ENCODE data around the gene GFPT1. TPM values are rescaled to one million over a fixed set of nuclear protein-coding genes. Genes with fewer than 3 reads are reported as not detected.

Gene GFPT1
- total and polyA plus RNA-seq, 12 donors, result 5.5 to 96.5 (median 29.0) TPM

DNA sequence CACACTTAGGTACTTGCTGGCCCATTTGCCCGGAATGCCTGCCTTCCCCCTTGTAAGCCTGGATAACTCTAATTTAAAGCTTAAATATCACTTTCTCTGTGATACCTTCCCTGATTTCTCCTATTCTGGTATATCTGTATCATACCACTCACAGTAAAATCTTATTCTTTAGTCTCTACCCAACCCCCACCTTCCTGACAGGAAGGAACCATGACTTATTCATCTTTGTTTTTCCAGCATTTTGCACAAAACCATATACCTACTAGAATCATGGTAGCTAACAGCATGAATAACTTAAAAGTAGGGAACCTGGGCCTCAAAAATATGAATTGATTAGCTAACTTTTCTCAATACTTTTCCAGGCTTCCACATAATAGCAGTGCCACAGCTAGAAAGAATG is 111.5 kb downstream of the GFPT1 start:
- intact Hi-C loops (cut with DNase I), result no loop called here
- 96 to 100% (median 97%) methylated on average over 1 of the region's 1 CpG for WGBS, 4 donors

DNA sequence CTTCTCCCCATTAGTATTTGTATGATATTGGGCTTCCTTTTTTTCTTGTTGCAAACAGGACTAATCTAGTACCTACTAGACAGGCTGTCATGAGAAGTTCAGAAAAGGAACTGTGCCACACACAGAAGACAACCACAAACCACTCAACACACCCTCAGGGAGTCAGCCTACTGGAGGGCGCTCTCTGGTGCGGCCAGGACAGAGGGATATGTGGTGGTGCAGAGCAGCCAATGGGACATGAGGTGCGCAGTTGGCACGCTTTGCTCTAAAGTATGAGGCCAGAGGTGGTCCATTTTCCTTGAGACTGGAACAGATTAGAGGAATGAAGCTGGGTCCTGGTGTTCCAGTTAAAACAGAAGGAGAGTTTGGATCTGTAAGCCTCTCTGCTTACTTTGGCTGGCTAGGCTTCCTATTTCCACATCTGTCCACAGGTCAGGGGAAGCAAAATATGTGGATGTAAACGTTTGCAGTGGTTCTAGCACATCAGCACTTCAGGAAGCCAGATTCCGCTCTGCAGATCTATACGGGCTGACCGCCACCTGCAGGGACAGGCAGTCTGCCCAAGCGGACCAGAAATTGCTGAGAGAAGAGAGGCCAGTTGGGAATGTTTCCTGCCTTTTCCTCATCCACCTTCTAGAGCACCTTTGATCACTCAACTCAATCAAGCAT is 114.1 kb downstream of the GFPT1 start:
- intact Hi-C loops (cut with DNase I), result no loop called here
- Histone ChIP-seq H3K4me1 (replicated peaks in 1 of 2) (peaks cover 0 to 5% of the 10 kb centered on the region in 2 donors), H3K27ac (peak overlapping the region in 1 of 5 donors; percentile 36), H3K9me3 (replicated peaks in 1 of 3) (no peaks in the 10 kb centered on the region), H3K36me3 (replicated peaks in 1 of 2) (no peaks in the 10 kb centered on the region), H3K27me3 (no peaks in the 10 kb centered on the region), H3K4me3 (no peak overlapping the region)
- TF ChIP-seq POLR2A (IDR thresholded peaks at IDR 0.05), result no peak
- TF ChIP-seq CTCF (IDR thresholded peaks at IDR 0.05), result no peak
- WGBS, 4 donors, result 71 to 79% (median 73%) methylated on average over 8 to 9 of the region's 9 CpGs
- no peak for DNase-seq

More for the DNA sequence above, 111.5 kb downstream of the GFPT1 start:
- TF ChIP-seq CTCF (IDR thresholded peaks at IDR 0.05), result no peak
- H3K27me3 ChIP-seq, result no peaks in the 10 kb centered on the region
- H3K27ac ChIP-seq, result no peak overlapping the region
- H3K4me1 ChIP-seq (replicated peaks in 1 of 2), result peaks cover 0 to 5% of the 10 kb centered on the region in 2 donors
- no peak overlapping the region for H3K4me3 ChIP-seq
- no peak for DNase-seq
- no peaks in the 10 kb centered on the region for H3K9me3 ChIP-seq (replicated peaks in 1 of 3)
- no peaks in the 10 kb centered on the region for H3K36me3 ChIP-seq (replicated peaks in 1 of 2)

DNA sequence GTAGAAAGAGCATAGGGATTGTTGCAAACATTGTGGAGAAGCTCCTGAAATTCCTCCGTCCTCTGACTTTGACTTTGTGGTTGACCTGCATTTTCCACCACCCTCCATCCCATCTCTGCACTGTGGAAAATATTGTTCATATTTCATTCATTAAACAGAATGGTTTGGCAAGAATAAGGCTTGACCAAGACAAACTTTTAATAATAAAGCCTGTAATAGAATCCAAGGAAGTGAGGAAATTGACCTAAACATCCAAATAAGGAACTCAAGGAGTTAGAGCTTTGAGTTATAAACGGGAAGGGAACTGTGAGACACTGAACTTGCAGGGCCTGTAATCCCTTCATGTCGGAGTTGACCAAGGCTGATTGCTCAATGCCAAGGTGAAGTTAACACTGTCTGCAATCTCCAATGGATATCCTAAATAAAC is 115.2 kb downstream of the GFPT1 start:
- Histone ChIP-seq H3K9me3 (replicated peaks in 1 of 3) (no peaks in the 10 kb centered on the region), H3K36me3 (replicated peaks in 1 of 2) (no peaks in the 10 kb centered on the region), H3K4me1 (replicated peaks in 1 of 2) (peaks cover 0 to 5% of the 10 kb centered on the region in 2 donors), H3K27me3 (no peaks in the 10 kb centered on the region), H3K4me3 (no peak overlapping the region), H3K27ac (peak overlapping the region in 1 of 5 donors; percentile 36)
- DNase-seq, result peak in 1 of 7 donors; percentile 30
- intact Hi-C loops (cut with DNase I), result no loop called here
- 28 to 39% (median 35%) methylated on average over 3 of the region's 3 CpGs for WGBS, 4 donors
- no peak for TF ChIP-seq POLR2A (IDR thresholded peaks at IDR 0.05)
- no peak for TF ChIP-seq CTCF (IDR thresholded peaks at IDR 0.05)

Small RNA genes lying within 50 kb of the gene (small RNA-seq; reads per million reads assigned to genes)
- 0 reads per million in 2 donors for gene RF00019

Other genes starting within 250 kb of the GFPT1 start
- gene NFU1, start 50.2 kb upstream of the GFPT1 start, total RNA-seq, result 100 to 1,000 TPM in 1 of 9 donors, 10 to 100 TPM in 8; 47.3 to 117 (median 53.9) TPM
- gene NFU1, start 50.2 kb upstream of the GFPT1 start, polyA plus RNA-seq, result 10 to 100 TPM; 55.3 to 85.8 (median 58.8) TPM

All from adrenal gland (tissue), 12 donors.